ENCODE results near the gene ANKS3.

ANKS3 gene

DNA sequence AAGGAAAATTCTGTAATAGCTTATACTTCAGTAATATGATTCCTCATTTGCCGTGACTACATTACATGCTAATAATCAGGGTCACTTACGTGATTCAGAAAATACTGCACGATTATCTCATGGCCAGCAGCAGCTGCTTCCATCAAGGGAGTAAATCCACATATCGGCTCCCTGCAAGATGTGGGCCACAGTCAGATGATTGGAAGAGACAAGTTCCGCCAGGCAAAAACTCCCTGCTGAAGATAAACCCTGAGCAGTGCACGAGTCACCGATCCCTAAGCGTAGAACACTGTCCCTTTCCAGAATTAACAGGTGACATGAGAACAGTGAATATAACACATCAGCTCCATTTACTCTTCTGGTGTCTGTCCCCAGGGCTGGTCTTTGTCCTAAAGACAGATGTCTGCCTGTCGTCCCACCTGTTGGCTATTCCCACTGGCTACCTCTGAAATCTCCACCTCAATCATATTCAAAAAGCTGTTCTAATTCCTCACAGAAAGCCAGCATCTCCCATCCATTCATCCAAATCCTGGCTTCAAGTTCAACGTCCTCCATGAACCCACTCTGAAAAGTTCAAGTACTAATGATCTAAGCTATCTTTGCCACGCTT is 9.3 kb downstream of the ANKS3 start:
- DNase-seq, result no peak

DNA sequence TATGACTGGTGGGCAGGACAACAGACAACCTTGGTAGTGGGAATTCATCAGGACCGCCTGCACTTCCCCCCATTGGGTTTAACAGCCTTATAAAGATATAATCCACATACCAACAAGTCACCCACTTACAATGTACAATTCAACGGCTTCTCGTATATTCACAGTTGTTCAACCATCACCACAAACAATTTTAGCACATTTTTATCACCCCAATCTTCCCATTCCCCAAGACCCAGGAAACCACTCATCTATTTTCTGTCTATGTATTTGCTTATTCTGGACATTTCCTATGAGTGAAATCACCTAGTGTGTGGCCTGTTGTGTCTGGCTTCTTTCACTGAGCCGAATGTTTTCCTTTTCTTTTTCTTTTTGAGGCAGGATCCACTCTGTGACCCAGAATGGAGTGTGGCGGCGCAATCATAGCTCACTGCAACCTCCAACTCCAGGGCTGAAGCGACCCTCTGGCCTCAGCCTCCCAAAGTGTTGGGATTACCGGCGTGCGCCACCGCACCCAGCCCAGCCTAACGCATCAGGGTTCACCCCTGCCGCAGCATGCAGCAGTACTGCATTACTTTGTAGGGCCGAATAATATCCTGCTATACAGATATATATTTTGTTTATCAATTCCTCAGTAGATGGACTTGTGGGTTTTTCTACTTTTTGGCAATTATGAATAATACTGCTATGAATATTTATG is 10.9 kb downstream of the ANKS3 start:
- no peak for DNase-seq

DNA sequence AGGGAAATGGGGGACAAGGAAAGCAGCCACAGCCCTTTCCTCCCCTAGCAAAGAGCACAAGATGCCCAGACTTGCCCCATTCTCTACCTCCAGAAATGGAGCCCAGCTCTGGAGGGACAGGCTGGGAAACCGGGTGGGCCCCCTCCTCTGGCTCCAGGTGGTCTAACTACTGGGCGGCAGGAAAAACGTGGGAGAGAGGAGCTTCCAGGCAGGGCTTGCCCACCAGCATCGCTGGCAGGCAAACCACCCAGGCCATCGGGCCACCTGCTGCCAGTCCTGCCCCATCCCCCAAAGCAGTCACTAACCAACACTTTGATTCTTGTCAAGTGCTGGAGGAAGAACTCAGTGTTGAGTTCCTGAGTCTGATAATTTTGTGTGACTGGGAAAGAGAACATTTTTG is 15.6 kb downstream of the ANKS3 start:
- DNase-seq, result no peak

DNA sequence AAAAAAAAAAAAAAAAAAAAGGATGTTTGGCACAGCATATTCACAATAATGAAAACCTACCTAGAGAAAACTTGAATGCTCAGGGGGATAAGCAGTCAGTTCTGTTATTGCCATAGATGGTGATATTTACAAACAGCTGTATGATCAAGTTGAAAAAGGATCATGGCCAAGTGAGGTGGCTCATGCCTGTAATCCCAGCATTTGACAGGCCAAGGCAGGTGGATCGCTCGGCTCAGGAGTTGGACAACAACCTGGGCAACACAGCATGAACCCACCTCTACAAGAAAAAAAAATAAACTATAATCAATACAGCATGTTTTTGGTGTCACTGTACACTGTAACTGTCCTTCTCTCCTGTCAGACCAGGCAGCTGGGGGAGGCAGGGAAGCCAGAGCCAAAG is 19.1 kb downstream of the ANKS3 start:
- no peak for DNase-seq

DNA sequence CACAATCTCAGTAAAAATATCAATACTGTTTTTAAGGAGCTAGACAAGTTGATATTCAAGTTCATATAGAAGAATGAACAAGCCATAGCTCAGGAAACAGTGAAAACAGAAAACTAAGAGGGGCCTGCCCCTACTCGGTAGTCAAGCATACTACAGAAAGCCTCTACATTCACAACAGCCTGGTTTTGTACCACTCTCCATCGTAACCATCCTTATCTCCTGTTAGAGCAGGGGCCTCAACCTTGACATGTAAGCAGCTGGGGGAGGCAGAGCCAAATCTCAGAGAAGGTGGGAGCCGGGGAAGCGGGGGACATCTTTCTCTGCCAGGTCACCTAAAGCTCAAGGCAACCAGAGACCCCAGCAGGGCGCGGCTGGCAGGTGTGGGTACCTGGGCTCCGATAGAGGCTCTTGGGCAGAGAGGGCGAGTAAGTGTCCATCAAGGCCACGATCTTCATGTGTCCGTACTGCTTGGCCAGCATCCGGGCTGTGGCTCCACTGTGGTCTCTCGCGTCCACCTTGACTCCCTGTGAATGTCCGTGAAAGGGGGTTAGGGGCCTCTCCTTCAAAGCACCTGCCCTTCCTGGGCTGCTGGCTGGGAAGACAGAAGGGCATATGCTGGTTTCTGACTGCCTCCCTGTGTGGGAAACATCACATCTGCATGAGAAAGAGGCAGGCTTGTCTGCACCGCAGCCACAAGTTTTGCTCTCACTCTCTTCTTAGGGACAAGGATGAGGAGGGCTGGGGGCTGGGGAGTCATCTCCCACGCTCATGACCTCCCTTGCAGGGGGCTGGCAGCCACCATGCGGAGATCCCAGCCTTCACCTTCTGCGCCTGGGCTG is 20.2 kb downstream of the ANKS3 start:
- DNase-seq, result no peak

DNA sequence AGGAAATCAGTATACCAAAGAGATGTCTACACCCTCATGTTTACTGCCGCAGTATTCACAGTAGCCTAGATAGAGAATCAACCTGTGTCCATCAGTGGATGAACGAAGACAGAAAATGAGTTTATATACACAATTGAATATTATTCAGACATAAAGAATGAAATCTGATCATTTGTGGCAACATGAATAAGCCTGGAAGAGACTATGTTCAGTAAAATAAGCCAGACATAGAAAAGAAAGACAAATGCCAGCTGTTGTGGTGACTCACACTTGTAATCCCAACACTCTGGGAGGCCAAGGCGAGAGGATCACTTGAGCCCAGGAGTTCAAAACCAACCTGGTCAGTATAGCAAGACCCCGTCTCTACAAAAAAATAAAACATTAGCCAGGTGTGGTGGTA is 24.6 kb downstream of the ANKS3 start:
- DNase-seq, result no peak

DNA sequence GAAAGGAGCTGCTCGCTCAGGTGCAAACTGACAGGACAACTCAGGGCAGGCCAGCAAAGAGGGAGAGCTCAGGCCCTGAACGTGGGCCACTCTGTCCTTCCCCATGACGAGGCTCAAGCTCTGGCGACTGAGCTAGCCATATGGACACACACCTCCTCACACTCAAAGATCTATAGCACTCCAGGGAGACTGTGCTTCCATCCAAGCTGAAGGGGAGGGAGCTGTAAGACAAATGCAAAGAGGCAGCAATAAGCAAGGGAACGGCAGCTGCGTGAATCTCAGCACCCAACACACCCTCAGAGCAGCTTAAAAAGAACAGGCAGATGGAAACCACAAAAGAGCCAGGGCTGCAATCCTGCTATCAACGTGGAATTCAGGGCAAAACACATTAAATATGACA is 27.2 kb downstream of the ANKS3 start:
- no peak for DNase-seq

DNA sequence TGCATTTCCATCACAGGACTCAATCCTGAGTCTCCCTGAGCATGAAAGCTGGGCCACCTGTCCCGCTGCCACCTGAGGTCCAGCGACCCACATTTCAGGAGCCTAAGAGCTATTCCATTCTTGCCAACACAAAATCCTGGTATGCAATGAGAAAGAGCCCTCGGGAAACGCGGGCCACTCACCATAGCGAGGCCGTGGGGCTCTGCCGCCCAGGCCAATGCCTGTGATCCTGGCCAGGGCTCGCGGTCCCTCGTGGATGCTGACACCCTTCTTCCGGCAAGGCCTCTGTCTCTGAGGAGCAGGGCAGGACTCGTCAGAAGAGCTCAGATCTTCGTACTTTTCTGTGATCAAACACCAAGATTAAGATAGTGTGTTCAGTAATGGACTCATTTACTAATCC is 29.2 kb downstream of the ANKS3 start:
- no peak for DNase-seq

DNA sequence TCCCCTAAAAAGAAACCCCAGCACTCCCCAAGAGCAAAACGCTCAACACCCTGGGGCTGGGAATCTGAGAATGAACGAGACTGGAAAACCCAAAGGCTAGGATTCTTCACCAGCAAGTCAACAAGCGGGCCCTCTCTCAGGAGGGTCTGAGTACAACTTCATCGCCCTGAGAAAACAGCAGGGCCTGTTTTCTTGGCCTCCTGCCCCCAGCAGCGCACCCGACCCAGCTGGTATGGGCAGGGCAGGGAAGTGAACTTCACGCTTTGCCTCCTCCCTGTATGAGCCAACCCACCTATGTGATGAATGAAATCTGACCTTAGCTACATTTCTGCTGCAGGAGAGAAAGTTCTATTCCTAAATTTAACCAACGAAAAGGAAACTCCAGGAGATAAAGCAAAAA is 29.6 kb downstream of the ANKS3 start:
- DNase-seq, result no peak

DNA sequence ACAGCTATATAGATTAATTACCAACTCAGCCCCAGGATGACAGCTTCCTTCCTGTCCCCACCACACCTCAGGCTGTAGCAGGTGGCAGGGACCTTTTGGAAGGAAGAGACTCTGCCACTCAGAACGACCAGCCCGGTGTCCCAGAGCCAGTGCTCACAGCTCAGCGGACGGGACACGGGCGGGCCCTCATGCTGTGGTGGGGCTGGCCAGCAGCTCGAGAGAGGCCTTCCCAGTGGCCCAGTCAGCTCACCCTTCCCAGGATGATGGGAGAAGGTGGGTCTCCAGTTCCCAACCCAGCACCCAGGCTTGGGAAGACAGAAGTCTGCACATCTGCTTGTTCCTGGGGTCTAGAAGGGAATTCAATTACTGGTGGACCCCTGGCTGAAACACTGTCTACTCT is 30.2 kb downstream of the ANKS3 start:
- DNase-seq, result no peak

DNA sequence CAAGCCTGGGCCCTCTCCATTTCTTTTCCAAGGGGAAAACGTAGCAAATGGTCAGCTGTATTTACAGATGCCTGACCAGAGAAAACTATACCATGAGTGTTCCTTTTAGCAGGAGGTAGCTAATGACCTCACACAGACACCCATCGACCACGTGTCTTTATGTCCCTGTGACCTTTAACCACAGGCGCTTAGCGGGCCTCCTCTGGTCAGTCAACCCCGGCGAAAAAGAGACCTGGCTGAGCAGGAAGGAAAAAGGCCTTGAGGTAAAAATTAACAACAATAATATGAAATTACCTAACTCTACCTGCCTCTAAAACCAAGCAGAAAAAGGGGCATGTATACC is 31.6 kb downstream of the ANKS3 start:
- no peak for DNase-seq

DNA sequence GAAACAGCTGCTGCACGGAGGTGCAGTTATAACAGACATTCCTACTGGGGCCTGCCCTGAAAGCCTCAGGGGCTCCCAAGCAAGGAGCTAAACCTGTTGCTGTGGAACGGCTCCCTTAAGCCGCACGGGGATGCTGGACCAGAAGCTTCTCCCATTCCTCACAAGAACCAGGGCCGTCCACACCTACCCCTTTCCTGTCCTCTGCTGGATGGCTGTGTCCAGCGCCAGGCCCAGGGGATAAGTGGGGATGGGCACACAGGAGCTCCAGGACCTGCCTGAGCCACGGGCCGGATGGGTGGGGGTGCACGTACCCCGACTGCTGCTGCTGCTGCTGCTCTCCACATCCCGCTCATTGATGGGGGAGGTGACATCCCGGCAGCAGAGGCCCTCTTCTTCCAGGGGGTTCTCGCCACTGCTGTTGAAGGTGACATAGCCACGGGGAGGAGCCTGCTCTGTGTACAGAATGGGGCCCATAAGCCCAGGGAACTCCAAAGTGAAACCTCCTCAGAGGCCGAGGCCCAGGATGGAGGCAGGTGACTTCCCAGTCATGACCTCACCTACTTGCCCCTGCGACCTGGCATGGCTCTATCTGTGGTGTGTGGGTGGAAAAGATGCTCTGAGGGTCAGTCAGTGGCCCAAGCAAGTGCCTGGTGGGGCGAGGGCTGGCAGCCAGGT is 32.1 kb downstream of the ANKS3 start:
- no peak for DNase-seq

DNA sequence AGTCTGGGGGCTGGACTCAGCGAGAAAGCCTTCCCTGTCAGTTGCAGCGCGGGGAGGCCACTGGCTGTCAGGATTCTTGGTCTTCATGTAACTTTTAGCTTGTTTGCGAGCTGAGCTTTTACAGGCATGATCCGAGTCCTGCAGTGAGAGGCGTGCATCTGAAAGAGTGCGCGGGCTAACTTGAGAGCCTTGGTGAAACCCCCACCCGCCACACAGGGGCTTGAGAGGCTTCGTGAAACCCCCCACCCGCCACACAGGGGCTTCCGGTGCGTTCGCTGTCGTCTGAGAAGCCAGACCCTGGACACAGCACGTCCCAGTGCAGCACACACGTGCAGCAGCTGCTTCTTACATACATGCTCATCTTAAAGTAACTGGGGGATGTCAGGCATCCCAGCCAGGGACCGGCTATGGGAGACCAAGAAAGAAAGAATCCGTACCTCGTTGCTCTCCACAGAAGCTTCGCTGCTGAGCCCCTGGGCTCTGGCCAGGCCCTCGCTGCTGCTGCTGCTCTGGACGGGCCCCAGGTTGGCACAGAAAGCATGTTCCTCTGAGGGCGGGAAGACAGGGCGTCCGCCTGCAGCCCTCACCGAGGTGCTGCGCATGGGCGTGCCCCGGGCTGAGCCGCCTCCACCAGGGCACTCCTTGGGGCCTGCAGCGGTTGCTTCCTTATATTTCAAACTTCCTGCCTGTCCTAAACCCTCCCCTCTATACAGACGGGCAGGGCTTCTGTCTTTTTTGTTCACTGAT is 32.9 kb downstream of the ANKS3 start:
- DNase-seq, result no peak

DNA sequence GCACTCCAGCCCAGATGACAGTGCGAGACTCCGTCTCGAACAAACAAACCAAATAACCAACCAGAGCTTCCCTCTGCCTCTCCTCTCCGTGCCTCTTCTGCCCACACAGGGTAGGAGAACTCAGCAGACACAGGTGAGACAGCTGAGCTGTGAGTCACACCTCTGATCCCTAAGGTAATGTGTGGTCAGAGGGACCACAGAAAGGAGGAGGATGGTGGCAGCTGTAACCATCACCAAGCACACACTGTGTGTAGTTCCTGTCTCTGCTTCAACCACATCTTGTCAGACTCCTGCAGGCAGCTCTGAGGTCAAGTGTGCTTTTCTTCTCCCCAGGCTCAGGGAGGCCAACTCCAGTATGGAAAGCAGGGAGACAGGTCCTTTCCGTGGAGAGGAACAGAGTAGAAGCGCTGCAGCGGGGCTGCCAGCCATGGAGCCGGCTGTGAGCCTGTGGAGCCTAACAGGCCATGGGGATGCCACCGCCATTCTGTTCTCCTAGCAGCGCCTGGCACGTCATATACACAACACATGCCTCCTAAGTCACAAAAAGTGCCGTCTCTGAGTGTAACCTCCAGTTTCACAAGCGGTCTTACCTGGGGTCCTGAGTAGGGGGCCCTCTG is 33.6 kb downstream of the ANKS3 start:
- DNase-seq, result no peak

DNA sequence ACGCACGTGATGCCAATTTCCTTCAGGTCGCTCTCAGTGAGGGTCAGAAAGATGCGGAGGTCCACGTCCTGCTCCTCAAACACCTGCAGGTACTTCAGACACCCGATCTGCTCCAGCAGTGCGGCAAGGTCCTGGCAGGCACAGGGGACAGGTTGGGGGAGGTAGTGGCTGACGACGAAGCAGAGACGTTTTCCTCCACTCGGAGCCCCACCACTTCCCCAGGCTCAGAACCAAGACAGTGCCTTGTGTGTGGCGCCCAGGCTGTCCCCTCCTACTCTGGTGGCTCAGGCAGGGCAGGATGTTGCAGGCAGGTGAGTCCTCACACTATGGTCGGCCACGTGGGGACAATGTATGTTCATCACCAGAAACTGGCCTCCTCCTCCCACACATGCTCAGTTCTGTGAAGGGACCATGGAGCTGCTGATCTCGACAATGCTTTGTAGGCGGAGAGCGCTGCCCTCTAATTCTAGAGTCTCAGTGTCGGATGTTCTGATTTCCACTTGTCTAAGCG is 35.0 kb downstream of the ANKS3 start:
- DNase-seq, result no peak

DNA sequence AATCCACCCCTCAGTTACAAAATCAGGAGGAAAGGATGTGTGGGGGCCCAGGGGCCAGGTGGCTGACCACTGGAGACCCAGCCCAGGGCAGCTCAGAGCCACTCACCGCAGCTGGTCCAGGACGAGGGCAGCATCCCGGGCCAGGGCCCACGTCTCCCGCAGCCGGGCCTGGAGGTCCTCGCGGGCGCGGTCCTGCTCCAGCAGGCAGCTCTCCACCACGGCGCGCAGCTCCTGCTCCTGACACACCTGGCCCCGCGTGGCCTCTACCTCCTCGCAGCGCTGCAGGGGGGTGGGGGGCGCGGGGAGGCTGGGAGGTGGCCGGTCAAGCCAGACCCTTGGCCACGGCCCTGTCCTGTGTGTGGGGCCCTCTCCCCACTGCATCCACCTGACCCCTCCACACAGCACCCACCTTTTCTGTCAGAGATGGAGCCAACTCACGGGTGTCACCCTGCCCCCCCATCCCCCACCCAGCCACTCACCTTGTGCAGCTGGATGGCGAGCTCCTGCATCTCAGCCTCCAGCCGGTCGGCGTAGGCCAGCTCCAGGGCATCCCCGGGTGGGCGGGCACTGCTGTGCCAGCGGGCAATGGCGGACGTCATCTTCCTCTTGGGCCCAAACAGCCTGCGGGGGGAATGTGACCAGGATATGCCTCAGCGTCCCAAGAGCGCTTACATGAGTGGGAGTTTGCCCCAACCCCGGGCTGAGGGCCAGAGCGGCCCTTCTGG is 35.6 kb downstream of the ANKS3 start:
- no peak for DNase-seq

DNA sequence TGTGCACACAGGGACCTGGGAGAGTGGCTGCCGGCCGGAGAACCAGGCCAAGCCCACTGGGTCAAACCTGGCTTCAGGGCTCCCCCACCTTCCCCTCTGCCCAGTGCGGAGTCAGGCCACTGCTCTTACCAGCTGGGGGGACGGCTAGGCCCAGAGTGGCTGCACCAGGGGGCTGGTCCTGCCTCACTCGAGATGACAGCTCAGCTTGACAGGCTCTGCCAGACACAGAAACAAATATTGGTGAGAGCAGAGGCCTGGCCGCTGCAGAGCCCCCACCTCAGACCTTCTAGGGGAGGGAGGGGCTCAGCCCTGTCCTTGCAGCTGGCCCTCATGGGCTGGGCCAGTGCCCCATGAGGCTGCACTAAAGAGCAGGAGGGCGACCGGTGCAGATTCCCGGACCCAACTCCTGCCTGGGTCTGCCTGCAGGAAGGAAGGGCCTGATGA is 36.2 kb downstream of the ANKS3 start:
- DNase-seq, result no peak

DNA sequence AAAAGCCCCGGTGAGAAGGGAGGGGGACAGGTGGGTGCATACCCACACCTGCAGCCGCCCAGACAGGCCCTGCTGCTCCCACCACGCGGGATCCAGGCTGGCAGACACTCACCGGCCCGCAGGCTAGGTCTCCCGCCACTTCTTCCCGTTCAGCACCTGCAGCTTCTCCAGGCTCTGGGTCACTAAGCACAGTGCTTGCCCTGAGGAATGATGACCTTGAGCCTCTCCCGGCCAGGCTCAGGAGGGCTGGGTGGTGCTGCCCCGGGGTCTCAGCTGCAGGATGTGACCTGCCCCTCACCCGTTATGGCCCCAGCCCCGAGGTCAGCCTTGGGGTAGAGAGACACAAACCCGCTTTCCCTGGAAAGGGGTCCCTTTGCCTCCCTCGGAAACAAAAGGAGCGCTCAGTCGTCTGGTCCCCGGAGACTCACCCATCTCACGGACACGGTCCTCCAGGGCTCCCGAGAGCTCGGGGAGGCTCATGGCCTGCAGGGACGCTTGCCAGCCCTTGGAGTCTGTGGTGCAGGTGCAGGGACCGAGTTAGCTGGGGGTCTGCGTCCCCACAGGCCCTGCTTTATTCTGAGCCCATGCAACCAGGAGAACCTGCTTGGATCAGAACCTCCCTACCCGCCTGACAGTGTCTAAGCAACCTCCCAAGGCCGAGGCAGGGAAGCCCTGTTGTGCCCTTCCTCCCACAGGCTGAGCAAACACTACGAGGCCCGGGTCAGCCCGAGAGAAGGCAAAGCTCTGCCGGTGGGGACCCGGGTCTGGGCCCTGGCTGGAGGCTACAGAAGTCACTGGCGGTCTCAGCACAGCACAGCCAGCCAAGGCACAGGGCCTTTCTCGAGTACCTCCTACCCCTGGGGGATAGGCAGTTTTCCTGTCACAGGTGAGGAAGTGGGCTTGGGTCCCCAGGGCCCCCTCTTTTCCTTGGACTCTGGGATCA is 36.9 kb downstream of the ANKS3 start:
- DNase-seq, result no peak

DNA sequence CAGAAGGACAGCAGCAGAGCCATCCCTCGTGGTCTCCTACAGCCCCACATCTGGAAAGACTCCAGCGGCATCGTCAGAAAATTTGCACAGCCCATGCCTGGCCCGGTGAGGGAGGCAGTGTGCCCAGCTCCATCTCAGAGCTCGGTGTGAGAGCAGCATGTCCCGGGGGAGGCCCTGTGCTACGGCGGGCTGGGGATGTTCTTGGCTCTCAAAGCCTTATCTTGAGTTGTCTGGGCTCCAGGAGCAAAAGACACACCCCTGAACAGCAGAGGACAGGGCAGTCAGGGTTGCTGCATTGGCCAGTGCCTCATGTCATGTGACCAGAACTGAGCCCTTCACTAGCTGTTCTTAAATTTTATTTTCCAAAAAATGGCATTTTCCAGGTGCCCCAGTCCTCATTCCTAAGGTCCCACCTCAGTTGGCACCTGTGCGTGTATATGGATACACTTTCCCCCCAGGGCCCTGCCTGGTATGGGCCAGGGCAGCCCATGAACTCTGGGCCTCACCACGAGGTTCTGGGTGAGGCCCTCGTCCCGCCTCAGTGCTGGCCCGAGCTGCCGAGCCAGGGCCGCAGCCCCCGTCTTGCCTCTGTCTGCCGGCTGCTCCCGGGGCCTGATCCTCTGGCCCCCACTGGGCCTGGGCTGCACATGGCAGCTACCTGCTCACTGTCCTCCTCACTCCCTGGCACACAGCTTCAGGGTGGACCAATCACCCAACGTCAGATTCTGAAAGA is 37.7 kb downstream of the ANKS3 start:
- no peak for DNase-seq

Data from NCI-H774 (cell line).